Measurements from ENCODE around the gene KCNIP4. TPM values are rescaled to one million over a fixed set of nuclear protein-coding genes. Genes with fewer than 3 reads are reported as not detected.

KCNIP4 gene
- total and polyA plus RNA-seq, 2 donors from 2014 or later: 9.8 to 43.9 TPM

- DNase-seq: no peak
- TF ChIP-seq CTCF (IDR thresholded peaks at IDR 0.05; ENCODE audit: borderline replicate concordance, extremely low read depth, insufficient read depth): no peak
- no peak overlapping the region for H3K4me3 ChIP-seq (ENCODE audit: low read length in 3 of 3)
- no peak overlapping the region for H3K9ac ChIP-seq (ENCODE audit: low read length in 3 of 3)
- no peaks in the 10 kb centered on the region for H3K9me3 ChIP-seq (ENCODE audit: control insufficient read depth in 2 of 3, insufficient read depth in 1 of 3, low read length in 3 of 3)
- H3K36me3 ChIP-seq (ENCODE audit: control insufficient read depth in 2 of 3, insufficient read depth in 3 of 3, low read length in 3 of 3): no peaks in the 10 kb centered on the region
- no peak overlapping the region for H3K27ac ChIP-seq (ENCODE audit: low read depth in 2 of 2, low read length in 2 of 2)
- FAIRE-seq: no peak
- H3K27me3 ChIP-seq (ENCODE audit: control insufficient read depth, insufficient read depth, low read length): no peaks in the 10 kb centered on the region
- no peaks in the 10 kb centered on the region for H3K4me1 ChIP-seq (ENCODE audit: control insufficient read depth in 2 of 3, insufficient read depth in 2 of 3, low read depth in 1 of 3, low read length in 3 of 3)
- intact Hi-C loops (cut with DNase I): no loop called here
Measured at GRCh38 chr4:21641696-21642095, 306.9 kb downstream of the KCNIP4 start.

- H3K27me3 ChIP-seq (ENCODE audit: control insufficient read depth, insufficient read depth, low read length): no peaks in the 10 kb centered on the region
- no peak overlapping the region for H3K4me3 ChIP-seq (ENCODE audit: low read length in 3 of 3)
- DNase-seq: no peak
- no peak for FAIRE-seq
- no peak overlapping the region for H3K27ac ChIP-seq (ENCODE audit: low read depth in 2 of 2, low read length in 2 of 2)
- no peak overlapping the region for H3K9ac ChIP-seq (ENCODE audit: low read length in 3 of 3)
- H3K4me1 ChIP-seq (ENCODE audit: control insufficient read depth in 2 of 3, insufficient read depth in 2 of 3, low read depth in 1 of 3, low read length in 3 of 3): no peaks in the 10 kb centered on the region
- TF ChIP-seq CTCF (IDR thresholded peaks at IDR 0.05; ENCODE audit: borderline replicate concordance, extremely low read depth, insufficient read depth): no peak
- H3K36me3 ChIP-seq (ENCODE audit: control insufficient read depth in 2 of 3, insufficient read depth in 3 of 3, low read length in 3 of 3): no peaks in the 10 kb centered on the region
- no peaks in the 10 kb centered on the region for H3K9me3 ChIP-seq (ENCODE audit: control insufficient read depth in 2 of 3, insufficient read depth in 1 of 3, low read length in 3 of 3)
- intact Hi-C loops (cut with DNase I): no loop called here
Measured at GRCh38 chr4:21638171-21638725, 310.3 kb downstream of the KCNIP4 start.

- H3K4me1 ChIP-seq (ENCODE audit: control insufficient read depth in 2 of 3, insufficient read depth in 2 of 3, low read depth in 1 of 3, low read length in 3 of 3): no peaks in the 10 kb centered on the region
- TF ChIP-seq CTCF (IDR thresholded peaks at IDR 0.05; ENCODE audit: borderline replicate concordance, extremely low read depth, insufficient read depth): no peak
- no peak overlapping the region for H3K4me3 ChIP-seq (ENCODE audit: low read length in 3 of 3)
- no peak overlapping the region for H3K9ac ChIP-seq (ENCODE audit: low read length in 3 of 3)
- no peaks in the 10 kb centered on the region for H3K36me3 ChIP-seq (ENCODE audit: control insufficient read depth in 2 of 3, insufficient read depth in 3 of 3, low read length in 3 of 3)
- no peaks in the 10 kb centered on the region for H3K9me3 ChIP-seq (ENCODE audit: control insufficient read depth in 2 of 3, insufficient read depth in 1 of 3, low read length in 3 of 3)
- no peaks in the 10 kb centered on the region for H3K27me3 ChIP-seq (ENCODE audit: control insufficient read depth, insufficient read depth, low read length)
- DNase-seq (no peak), FAIRE-seq (no peak)
- no peak overlapping the region for H3K27ac ChIP-seq (ENCODE audit: low read depth in 2 of 2, low read length in 2 of 2)
- intact Hi-C loops (cut with DNase I): no loop called here
Measured at GRCh38 chr4:21628916-21629610, 319.5 kb downstream of the KCNIP4 start.

All from kidney (tissue), 14 donors.